Suprapubic skin (tissue), 4 donors: ENCODE results near the gene SLCO3A1.

Source experiments
- CTCF ChIP-seq, 2 donors: fragments of 200-600 bp in 1 of 2; fragments of 450-650 bp in 1 of 2; sonication (generic) in 1 of 2; IDR thresholded peaks; one replicate each; pipeline ENCODE4 v1.5.1; 2016 to 2019; ENCODE audit warnings: antibody characterized with exemption in 2 of 2, mild to moderate bottlenecking in 1 of 2, moderate library complexity in 1 of 2
- EP300 ChIP-seq: sonication (generic); formaldehyde crosslinking; IDR thresholded peaks from one replicate; pipeline ENCODE4 v1.6.1; 2017; ENCODE audit warnings: antibody characterized with exemption
- POLR2A ChIP-seq, 2 donors: fragments of 450-650 bp; IDR thresholded peaks; one replicate each; pipeline ENCODE4 v1.6.1; 2017; ENCODE audit warnings: antibody characterized with exemption in 2 of 2, mild to moderate bottlenecking in 2 of 2, moderate library complexity in 2 of 2
- POLR2AphosphoS5 ChIP-seq, 3 donors: sonication (generic); formaldehyde crosslinking; IDR thresholded peaks; one replicate each; pipeline ENCODE4 v1.6.1; 2017; ENCODE audit warnings: antibody characterized with exemption in 3 of 3

GRCh38 chr15:91936182-91936775 is 82.8 kb downstream of the SLCO3A1 start:
- TF ChIP-seq CTCF (IDR thresholded peaks at IDR 0.05) (no peak), POLR2A (IDR thresholded peaks at IDR 0.05) (no peak), EP300 (no peak), POLR2AphosphoS5 (IDR thresholded peaks at IDR 0.05) (no peak)
